EH (cell line): ENCODE results near the gene EGFR.
A peak's percentile ranks its signal among the peaks of the same experiment; 100 is the strongest.

Source experiments
- DNase-seq: peaks from one replicate; pipeline ENCODE4 v3.0.0-alpha.2; 2015; ENCODE audit warnings: low read depth

EGFR gene

GRCh38 chr7:55101359-55101758, 82.5 kb downstream of the EGFR start:
- no peak for DNase-seq

- no peak for DNase-seq
Observed at GRCh38 chr7:55104123-55104522, 85.3 kb downstream of the EGFR start.

- DNase-seq, result peak; percentile 63
Observed at GRCh38 chr7:55104712-55105433, 86.1 kb downstream of the EGFR start.

- no peak for DNase-seq
Observed at GRCh38 chr7:55105952-55106351, 87.1 kb downstream of the EGFR start.

- peak; percentile 38 for DNase-seq
Observed at GRCh38 chr7:55107946-55108345, 89.1 kb downstream of the EGFR start.

- DNase-seq, result no peak
Observed at GRCh38 chr7:55108401-55108800, 89.6 kb downstream of the EGFR start.

- no peak for DNase-seq
Observed at GRCh38 chr7:55108818-55109217, 90.0 kb downstream of the EGFR start.

GRCh38 chr7:55109404-55110167, 90.8 kb downstream of the EGFR start:
- no peak for DNase-seq

- DNase-seq, result no peak
Observed at GRCh38 chr7:55110282-55110992, 91.6 kb downstream of the EGFR start.

GRCh38 chr7:55110993-55111361, 92.2 kb downstream of the EGFR start:
- DNase-seq, result peak; percentile 84

- no peak for DNase-seq
Observed at GRCh38 chr7:55112056-55112455, 93.2 kb downstream of the EGFR start.

GRCh38 chr7:55113760-55114540, 95.1 kb downstream of the EGFR start:
- DNase-seq, result no peak

- no peak for DNase-seq
Observed at GRCh38 chr7:55117286-55117685, 98.5 kb downstream of the EGFR start.

GRCh38 chr7:55118426-55118825, 99.6 kb downstream of the EGFR start:
- DNase-seq, result no peak

GRCh38 chr7:55119571-55119970, 100.8 kb downstream of the EGFR start:
- DNase-seq, result no peak

- no peak for DNase-seq
Observed at GRCh38 chr7:55120074-55120473, 101.3 kb downstream of the EGFR start.

- DNase-seq, result peak; percentile 78
Observed at GRCh38 chr7:55120501-55121198, 101.8 kb downstream of the EGFR start.

GRCh38 chr7:55121249-55121648, 102.4 kb downstream of the EGFR start:
- DNase-seq, result no peak

- no peak for DNase-seq
Observed at GRCh38 chr7:55122263-55122662, 103.4 kb downstream of the EGFR start.

GRCh38 chr7:55124989-55125875, 106.4 kb downstream of the EGFR start:
- DNase-seq, result no peak
